Measurements from ENCODE around the gene PALLD. TPM values are rescaled to one million over a fixed set of nuclear protein-coding genes. Genes with fewer than 3 reads are reported as not detected.

Gene PALLD
- total and polyA plus RNA-seq, 2 donors: 24.3 to 83.0 TPM

DNA sequence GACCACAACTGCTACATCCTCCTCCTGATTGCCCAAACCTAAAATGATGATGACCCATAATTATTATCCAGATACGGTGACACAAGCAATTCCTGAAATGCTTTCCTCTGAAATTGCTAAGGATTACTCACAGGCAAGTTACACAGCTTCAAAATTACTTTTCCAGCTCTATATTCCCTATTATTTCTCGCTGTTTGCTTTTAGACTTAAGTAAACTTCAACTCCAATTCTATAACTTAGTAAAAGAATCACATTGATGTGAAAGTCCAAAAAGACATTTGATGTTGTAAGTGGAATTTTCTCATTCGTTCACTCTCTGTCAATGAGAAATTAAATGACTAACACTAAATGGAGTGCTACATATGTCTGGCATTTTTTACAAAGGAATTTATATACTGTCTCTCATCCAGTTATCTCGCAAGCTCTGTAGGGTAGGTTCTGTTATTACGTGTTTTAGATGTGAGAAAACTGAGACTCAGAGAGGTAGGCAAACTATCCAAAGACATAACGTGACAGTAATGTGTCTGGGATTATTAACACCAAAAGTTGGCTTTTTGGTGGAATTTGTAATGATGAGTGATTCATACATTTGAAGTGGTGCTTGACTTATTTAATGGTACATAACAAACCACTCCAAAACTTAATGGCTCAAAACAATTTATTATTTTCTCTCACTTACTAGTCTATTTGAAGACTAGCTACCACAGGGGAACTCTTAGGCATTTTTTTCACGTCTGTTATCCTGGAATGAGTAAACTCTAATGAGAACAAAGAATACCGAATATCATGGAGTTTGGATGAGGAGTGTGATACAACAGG is 31.5 kb downstream of the PALLD start:
- no peak for DNase-seq (ENCODE audit: low read depth in 6 of 9, low spot score in 9 of 9)
- H3K27ac ChIP-seq (ENCODE audit: low read depth in 1 of 2, low read length in 1 of 2): no peak overlapping the region
- no peaks in the 10 kb centered on the region for H3K4me1 ChIP-seq (ENCODE audit: control insufficient read depth in 2 of 2, insufficient read depth in 2 of 2, low read length in 2 of 2)
- WGBS: 97% methylated on average over 8 of the region's 8 CpGs
- no peaks in the 10 kb centered on the region for H3K9me3 ChIP-seq (ENCODE audit: control insufficient read depth in 2 of 2, insufficient read depth in 1 of 2, low read length in 1 of 2)
- H3K4me3 ChIP-seq (ENCODE audit: low read length in 2 of 2): no peak overlapping the region
- no peaks in the 10 kb centered on the region for H3K36me3 ChIP-seq (ENCODE audit: control insufficient read depth in 2 of 2, insufficient read depth in 2 of 2, low read length in 1 of 2)
- no peaks in the 10 kb centered on the region for H3K27me3 ChIP-seq (ENCODE audit: control insufficient read depth in 2 of 2, insufficient read depth in 1 of 2, low read length in 1 of 2)

DNA sequence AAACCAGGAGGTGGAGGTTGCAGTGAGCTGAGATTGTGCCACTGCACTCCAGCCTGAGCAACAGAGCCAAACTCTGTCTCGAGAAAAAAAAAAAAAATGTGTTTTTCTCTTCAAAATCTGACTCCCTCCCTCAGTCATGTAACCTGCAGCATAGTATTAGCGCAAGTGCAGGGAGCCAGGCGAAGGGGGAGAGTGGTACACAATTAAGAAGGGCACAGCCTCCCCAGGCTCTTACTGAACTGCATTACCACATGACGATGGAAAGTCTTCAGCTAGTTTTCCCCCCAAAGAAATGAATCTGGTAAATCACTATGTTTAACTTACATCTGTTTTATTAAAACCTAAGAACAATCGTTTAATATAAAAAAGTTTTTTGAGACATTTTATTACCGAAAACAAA is 32.4 kb downstream of the PALLD start:
- no peaks in the 10 kb centered on the region for H3K27me3 ChIP-seq (ENCODE audit: control insufficient read depth in 2 of 2, insufficient read depth in 1 of 2, low read length in 1 of 2)
- H3K27ac ChIP-seq (ENCODE audit: low read depth in 1 of 2, low read length in 1 of 2): no peak overlapping the region
- H3K4me1 ChIP-seq (ENCODE audit: control insufficient read depth in 2 of 2, insufficient read depth in 2 of 2, low read length in 2 of 2): no peaks in the 10 kb centered on the region
- H3K9me3 ChIP-seq (ENCODE audit: control insufficient read depth in 2 of 2, insufficient read depth in 1 of 2, low read length in 1 of 2): no peaks in the 10 kb centered on the region
- no peak for DNase-seq (ENCODE audit: low read depth in 6 of 9, low spot score in 9 of 9)
- H3K4me3 ChIP-seq (ENCODE audit: low read length in 2 of 2): no peak overlapping the region
- 97% methylated on average over 6 of the region's 6 CpGs for WGBS
- no peaks in the 10 kb centered on the region for H3K36me3 ChIP-seq (ENCODE audit: control insufficient read depth in 2 of 2, insufficient read depth in 2 of 2, low read length in 1 of 2)

DNA sequence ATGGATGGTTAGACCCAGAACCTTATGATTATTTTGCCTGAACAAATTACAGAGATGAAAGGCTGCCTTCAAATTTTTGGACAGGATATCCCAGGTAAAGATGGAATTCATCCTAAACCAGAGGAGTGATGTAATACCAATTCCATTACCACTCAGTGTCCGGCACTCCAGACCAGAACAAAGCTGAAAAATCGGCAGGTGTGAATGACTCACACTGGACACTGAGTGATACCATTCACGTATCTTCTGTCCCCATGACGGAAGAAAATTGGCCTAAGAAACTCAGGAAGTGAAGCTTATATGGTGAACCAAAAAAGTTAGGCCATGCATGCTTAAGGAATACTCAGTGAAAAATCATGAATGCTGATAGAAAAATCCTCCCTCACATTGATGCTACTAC is 34.5 kb downstream of the PALLD start:
- no peak overlapping the region for H3K4me3 ChIP-seq (ENCODE audit: low read length in 2 of 2)
- H3K27ac ChIP-seq (ENCODE audit: low read depth in 1 of 2, low read length in 1 of 2): no peak overlapping the region
- H3K9me3 ChIP-seq (ENCODE audit: control insufficient read depth in 2 of 2, insufficient read depth in 1 of 2, low read length in 1 of 2): no peaks in the 10 kb centered on the region
- no peak for DNase-seq (ENCODE audit: low read depth in 6 of 9, low spot score in 9 of 9)
- no peaks in the 10 kb centered on the region for H3K36me3 ChIP-seq (ENCODE audit: control insufficient read depth in 2 of 2, insufficient read depth in 2 of 2, low read length in 1 of 2)
- H3K27me3 ChIP-seq (ENCODE audit: control insufficient read depth in 2 of 2, insufficient read depth in 1 of 2, low read length in 1 of 2): no peaks in the 10 kb centered on the region
- whole genome bisulfite sequencing: 98% methylated on average over 4 of the region's 4 CpGs
- no peaks in the 10 kb centered on the region for H3K4me1 ChIP-seq (ENCODE audit: control insufficient read depth in 2 of 2, insufficient read depth in 2 of 2, low read length in 2 of 2)

DNA sequence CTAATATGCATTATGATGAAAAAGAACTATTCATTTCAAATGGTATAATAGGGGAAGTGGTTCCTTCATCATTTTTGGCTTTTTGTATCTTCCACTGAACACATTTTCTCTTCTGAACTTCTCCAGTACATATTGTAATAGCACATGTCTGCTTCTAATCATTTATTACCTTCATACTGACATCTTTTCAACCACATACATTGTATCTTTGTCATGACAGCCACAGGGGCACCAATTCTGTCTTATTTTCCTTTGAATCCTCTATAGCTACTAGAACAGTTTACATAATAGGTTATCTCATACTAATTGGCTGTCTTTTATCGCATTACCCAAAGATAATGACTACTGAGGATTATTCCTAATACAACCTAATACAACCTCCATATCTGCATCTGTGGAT is 37.7 kb downstream of the PALLD start:
- Histone ChIP-seq H3K27ac (ENCODE audit: low read depth in 1 of 2, low read length in 1 of 2) (no peak overlapping the region), H3K36me3 (ENCODE audit: control insufficient read depth in 2 of 2, insufficient read depth in 2 of 2, low read length in 1 of 2) (no peaks in the 10 kb centered on the region), H3K27me3 (ENCODE audit: control insufficient read depth in 2 of 2, insufficient read depth in 1 of 2, low read length in 1 of 2) (no peaks in the 10 kb centered on the region), H3K4me3 (ENCODE audit: low read length in 2 of 2) (no peak overlapping the region), H3K9me3 (ENCODE audit: control insufficient read depth in 2 of 2, insufficient read depth in 1 of 2, low read length in 1 of 2) (no peaks in the 10 kb centered on the region), H3K4me1 (ENCODE audit: control insufficient read depth in 2 of 2, insufficient read depth in 2 of 2, low read length in 2 of 2) (no peaks in the 10 kb centered on the region)
- WGBS: 98% methylated on average over 1 of the region's 1 CpG
- DNase-seq (ENCODE audit: low read depth in 6 of 9, low spot score in 9 of 9): no peak

DNA sequence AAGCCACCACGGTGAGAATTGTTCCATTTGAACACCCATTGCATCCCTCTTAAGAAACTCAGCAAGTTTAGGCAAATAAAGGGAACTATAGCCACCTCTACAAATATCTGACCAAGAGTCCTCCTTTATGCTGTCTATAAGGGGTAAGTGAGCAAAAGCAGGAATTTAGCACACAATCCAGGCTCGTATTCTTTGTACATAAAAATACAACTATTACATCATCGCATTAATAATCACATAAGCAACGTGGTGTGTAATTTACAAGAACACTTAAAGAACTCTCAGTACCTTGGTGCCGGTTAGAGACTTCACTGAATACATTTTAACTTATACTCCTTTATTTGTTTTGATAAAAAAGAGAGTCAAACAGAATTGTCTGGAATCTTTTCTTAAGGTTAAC is 38.8 kb downstream of the PALLD start:
- H3K27me3 ChIP-seq (ENCODE audit: control insufficient read depth in 2 of 2, insufficient read depth in 1 of 2, low read length in 1 of 2): no peaks in the 10 kb centered on the region
- H3K36me3 ChIP-seq (ENCODE audit: control insufficient read depth in 2 of 2, insufficient read depth in 2 of 2, low read length in 1 of 2): no peaks in the 10 kb centered on the region
- H3K9me3 ChIP-seq (ENCODE audit: control insufficient read depth in 2 of 2, insufficient read depth in 1 of 2, low read length in 1 of 2): no peaks in the 10 kb centered on the region
- 88% methylated on average over 5 of the region's 5 CpGs for WGBS
- H3K27ac ChIP-seq (ENCODE audit: low read depth in 1 of 2, low read length in 1 of 2): no peak overlapping the region
- no peak for DNase-seq (ENCODE audit: low read depth in 6 of 9, low spot score in 9 of 9)
- no peaks in the 10 kb centered on the region for H3K4me1 ChIP-seq (ENCODE audit: control insufficient read depth in 2 of 2, insufficient read depth in 2 of 2, low read length in 2 of 2)
- no peak overlapping the region for H3K4me3 ChIP-seq (ENCODE audit: low read length in 2 of 2)

DNA sequence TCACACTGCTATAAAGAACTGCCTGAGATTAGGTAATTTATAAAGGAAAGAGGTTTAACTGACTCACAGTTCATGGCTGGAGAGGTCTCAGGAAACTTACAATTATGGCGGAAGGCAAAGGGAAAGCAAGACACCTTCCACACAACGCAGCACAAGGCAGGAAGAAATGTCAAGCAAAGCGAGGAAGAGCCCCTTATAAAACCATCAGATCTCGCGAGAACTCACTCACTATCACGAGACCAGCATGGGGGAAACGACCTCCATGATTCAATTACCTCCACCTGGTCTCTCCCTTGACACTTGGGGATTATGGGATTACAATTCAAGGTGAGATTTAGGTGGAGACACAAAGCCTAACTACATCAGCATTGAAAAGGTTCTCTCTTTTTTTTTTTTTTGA is 39.6 kb downstream of the PALLD start:
- Histone ChIP-seq H3K9me3 (ENCODE audit: control insufficient read depth in 2 of 2, insufficient read depth in 1 of 2, low read length in 1 of 2) (no peaks in the 10 kb centered on the region), H3K36me3 (ENCODE audit: control insufficient read depth in 2 of 2, insufficient read depth in 2 of 2, low read length in 1 of 2) (no peaks in the 10 kb centered on the region), H3K4me3 (ENCODE audit: low read length in 2 of 2) (no peak overlapping the region), H3K27ac (ENCODE audit: low read depth in 1 of 2, low read length in 1 of 2) (no peak overlapping the region), H3K4me1 (ENCODE audit: control insufficient read depth in 2 of 2, insufficient read depth in 2 of 2, low read length in 2 of 2) (no peaks in the 10 kb centered on the region), H3K27me3 (ENCODE audit: control insufficient read depth in 2 of 2, insufficient read depth in 1 of 2, low read length in 1 of 2) (no peaks in the 10 kb centered on the region)
- 86% methylated on average over 7 of the region's 7 CpGs for WGBS
- DNase-seq (ENCODE audit: low read depth in 6 of 9, low spot score in 9 of 9): no peak

DNA sequence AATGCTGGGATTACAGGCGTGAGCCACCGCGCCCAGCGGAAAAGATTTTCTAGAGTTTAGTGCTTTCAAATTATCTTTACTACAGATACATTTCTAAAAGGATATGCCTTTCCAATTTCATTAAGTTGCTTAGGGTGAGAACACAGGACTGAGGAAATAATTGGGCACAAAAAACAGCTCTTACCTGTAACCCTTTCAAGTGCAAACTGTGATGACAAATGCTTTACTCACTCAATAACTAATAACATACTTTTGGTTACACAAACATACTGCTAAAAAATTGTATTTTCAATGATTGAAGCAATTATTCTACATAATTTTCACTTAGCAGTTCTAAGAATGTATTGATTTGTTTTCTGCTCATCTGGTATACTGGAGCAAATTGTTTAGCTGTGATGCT is 40.2 kb downstream of the PALLD start:
- no peak overlapping the region for H3K27ac ChIP-seq (ENCODE audit: low read depth in 1 of 2, low read length in 1 of 2)
- H3K9me3 ChIP-seq (ENCODE audit: control insufficient read depth in 2 of 2, insufficient read depth in 1 of 2, low read length in 1 of 2): no peaks in the 10 kb centered on the region
- no peak overlapping the region for H3K4me3 ChIP-seq (ENCODE audit: low read length in 2 of 2)
- H3K27me3 ChIP-seq (ENCODE audit: control insufficient read depth in 2 of 2, insufficient read depth in 1 of 2, low read length in 1 of 2): no peaks in the 10 kb centered on the region
- WGBS: 96% methylated on average over 4 of the region's 4 CpGs
- no peak for DNase-seq (ENCODE audit: low read depth in 6 of 9, low spot score in 9 of 9)
- no peaks in the 10 kb centered on the region for H3K4me1 ChIP-seq (ENCODE audit: control insufficient read depth in 2 of 2, insufficient read depth in 2 of 2, low read length in 2 of 2)
- H3K36me3 ChIP-seq (ENCODE audit: control insufficient read depth in 2 of 2, insufficient read depth in 2 of 2, low read length in 1 of 2): no peaks in the 10 kb centered on the region

DNA sequence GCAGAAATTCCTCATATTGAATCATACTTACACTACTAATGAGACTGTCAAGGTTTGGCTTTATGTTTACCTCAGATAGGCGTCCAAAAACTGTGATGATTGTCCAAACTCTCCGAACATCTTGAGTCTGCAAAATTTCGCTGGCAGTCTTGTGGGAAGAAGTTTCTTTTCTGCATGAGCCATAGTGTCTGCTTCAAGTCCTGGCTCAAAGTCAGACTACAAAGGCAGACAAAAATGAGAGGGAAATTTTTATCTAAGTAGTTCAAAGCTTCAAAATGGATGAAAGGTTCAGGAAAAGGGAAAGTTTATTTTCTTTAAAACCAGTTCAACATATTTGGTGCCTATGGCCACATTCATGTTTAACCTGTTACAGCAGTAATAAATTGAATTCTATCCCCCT is 40.7 kb downstream of the PALLD start:
- no peak overlapping the region for H3K4me3 ChIP-seq (ENCODE audit: low read length in 2 of 2)
- no peak for DNase-seq (ENCODE audit: low read depth in 6 of 9, low spot score in 9 of 9)
- no peak overlapping the region for H3K27ac ChIP-seq (ENCODE audit: low read depth in 1 of 2, low read length in 1 of 2)
- H3K4me1 ChIP-seq (ENCODE audit: control insufficient read depth in 2 of 2, insufficient read depth in 2 of 2, low read length in 2 of 2): no peaks in the 10 kb centered on the region
- no peaks in the 10 kb centered on the region for H3K36me3 ChIP-seq (ENCODE audit: control insufficient read depth in 2 of 2, insufficient read depth in 2 of 2, low read length in 1 of 2)
- no peaks in the 10 kb centered on the region for H3K9me3 ChIP-seq (ENCODE audit: control insufficient read depth in 2 of 2, insufficient read depth in 1 of 2, low read length in 1 of 2)
- H3K27me3 ChIP-seq (ENCODE audit: control insufficient read depth in 2 of 2, insufficient read depth in 1 of 2, low read length in 1 of 2): no peaks in the 10 kb centered on the region
- 94% methylated on average over 3 of the region's 3 CpGs for WGBS

DNA sequence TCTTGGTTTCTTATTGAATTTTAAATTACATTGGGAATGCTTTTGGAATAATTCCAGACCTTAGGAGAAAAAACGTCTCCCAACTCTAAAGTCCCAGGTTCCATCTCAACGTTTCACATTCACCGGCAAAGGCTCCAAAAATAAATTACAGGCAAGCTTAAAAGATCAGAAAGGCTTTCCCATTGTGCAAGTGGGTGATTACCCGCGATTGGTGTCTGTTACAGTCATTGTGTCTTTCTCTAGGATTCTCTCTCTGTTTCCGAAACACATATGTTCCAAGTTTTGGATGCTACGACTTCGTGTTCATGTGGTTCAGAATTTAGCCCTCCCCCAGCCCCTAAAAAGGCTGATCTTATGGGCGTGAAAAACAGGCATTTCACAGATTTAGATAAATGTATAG is 41.8 kb downstream of the PALLD start:
- Histone ChIP-seq H3K9me3 (ENCODE audit: control insufficient read depth in 2 of 2, insufficient read depth in 1 of 2, low read length in 1 of 2) (no peaks in the 10 kb centered on the region), H3K4me3 (ENCODE audit: low read length in 2 of 2) (no peak overlapping the region), H3K36me3 (ENCODE audit: control insufficient read depth in 2 of 2, insufficient read depth in 2 of 2, low read length in 1 of 2) (no peaks in the 10 kb centered on the region), H3K27ac (ENCODE audit: low read depth in 1 of 2, low read length in 1 of 2) (no peak overlapping the region), H3K27me3 (ENCODE audit: control insufficient read depth in 2 of 2, insufficient read depth in 1 of 2, low read length in 1 of 2) (no peaks in the 10 kb centered on the region), H3K4me1 (ENCODE audit: control insufficient read depth in 2 of 2, insufficient read depth in 2 of 2, low read length in 2 of 2) (no peaks in the 10 kb centered on the region)
- WGBS: 96% methylated on average over 9 of the region's 9 CpGs
- no peak for DNase-seq (ENCODE audit: low read depth in 6 of 9, low spot score in 9 of 9)
